ENCODE data around the gene TMEM169. TPM values are rescaled to one million over a fixed set of nuclear protein-coding genes. Genes with fewer than 3 reads are reported as not detected.

Gene TMEM169
- total and polyA plus RNA-seq, 2 of the 13 experiments (the other 11 are each of a cell fraction or from before 2014, with no cell fraction given), result 1.5 to 4.5 TPM

GRCh38 chr2:216090369-216090786 is 8.7 kb downstream of the TMEM169 start:
- 100% methylated on average over 1 of the region's 1 CpG for WGBS (ENCODE audit: low lambda C conversion rate)
- in situ Hi-C loops (cut with HindIII; ENCODE audit: extremely low pct_ligation_motif_present, low pct_unique_long_range_greater_than_20kb), result no loop called here
- TF ChIP-seq MAFF (IDR thresholded peaks at IDR 0.05; ENCODE audit: low read depth, low read length) (0 out of 2 replicates have a peak, but pooled peaks have one; percentile 18), SNAPC4 (CRISPR knock-in tag; IDR thresholded peaks at IDR 0.05) (no peak), PBX3 (CRISPR knock-in tag; IDR thresholded peaks at IDR 0.05; ENCODE audit: borderline replicate concordance) (no peak), PRDM4 (CRISPR knock-in tag; IDR thresholded peaks at IDR 0.05; ENCODE audit: borderline replicate concordance) (no peak), ZNF280D (CRISPR knock-in tag; IDR thresholded peaks at IDR 0.05) (no peak), KDM3A (CRISPR knock-in tag; IDR thresholded peaks at IDR 0.05; ENCODE audit: low read depth) (no peak), CHD2 (IDR thresholded peaks at IDR 0.05; ENCODE audit: low read depth, low read length) (no peak), ZNF891 (CRISPR knock-in tag; IDR thresholded peaks at IDR 0.05) (no peak), MAFK (conservative IDR thresholded peaks at IDR 0.05 in 1 of 2, IDR thresholded peaks at IDR 0.05 in 1 of 2; ENCODE audit: low read length in 2 of 2) (peak; percentile 49 to 75; a peak in 3 of 4 replicates), SUZ12 (IDR thresholded peaks at IDR 0.05; ENCODE audit: low read depth, low read length) (no peak), NBN (conservative IDR thresholded peaks at IDR 0.05) (no peak), TARDBP (CRISPR knock-in tag; IDR thresholded peaks at IDR 0.05) (no peak), PRMT3 (CRISPR knock-in tag; IDR thresholded peaks at IDR 0.05; ENCODE audit: borderline replicate concordance, low read depth) (no peak)

More at GRCh38 chr2:216090369-216090786, 8.7 kb downstream of the TMEM169 start:
- H2AFZ ChIP-seq (ENCODE audit: low read length), result no peak overlapping the region
- no peak overlapping the region for H3K4me3 ChIP-seq (replicated peaks in 1 of 3; ENCODE audit: insufficient read depth in 1 of 3, low read depth in 2 of 3, low read length in 3 of 3)
- DNase-seq (ENCODE audit: low spot score) (no peak), ATAC-seq (no peak), FAIRE-seq (no peak)
- intact Hi-C loops (cut with micrococcal nuclease; ENCODE audit: unreplicated experiment), result no loop called here
- H3K9ac ChIP-seq (ENCODE audit: insufficient read depth, low read depth, low read length), result no peak overlapping the region
- peaks cover 22% of the 10 kb centered on the region for H3K4me1 ChIP-seq (ENCODE audit: insufficient read depth, low read length)
- no peaks in the 10 kb centered on the region for H3K9me3 ChIP-seq (ENCODE audit: low read length)
- ChIA-PET CTCF (ENCODE audit: low intra/inter-chr PET ratio, low total read pairs) (no interaction called here), POLR2A (interaction anchor here (1.3 kb wide), 1 partner anchor 27 kb away, joined by 3 read pairs; no protein-coding TSS in a partner anchor)
- no peak overlapping the region for H3K27ac ChIP-seq (ENCODE audit: extremely low read length, insufficient read depth, low read length)
- H3K4me2 ChIP-seq (ENCODE audit: low read depth, low read length), result no peak overlapping the region
- H4K20me1 ChIP-seq (ENCODE audit: insufficient read depth, low read length), result no peaks in the 10 kb centered on the region
- no peaks in the 10 kb centered on the region for H3K79me2 ChIP-seq (ENCODE audit: insufficient read depth, low read length)
- H3K27me3 ChIP-seq (ENCODE audit: control insufficient read depth in 1 of 2, insufficient read depth in 2 of 2, low read length in 2 of 2), result no peaks in the 10 kb centered on the region; a peak in 1 of 5 replicates
- H3K36me3 ChIP-seq (replicated peaks in 1 of 2; ENCODE audit: control insufficient read depth in 1 of 2, insufficient read depth in 2 of 2, low read length in 2 of 2), result no peaks in the 10 kb centered on the region; a peak in 1 of 5 replicates
- BruUV-seq (replicated peaks), result no TSS peak
